ENCODE measurements around the gene GJC2. TPM values are rescaled to one million over a fixed set of nuclear protein-coding genes. Genes with fewer than 3 reads are reported as not detected.

GJC2 gene
- total and polyA plus RNA-seq, 2 donors (not counting 3 experiments of a cell fraction or from before 2014, with no cell fraction given), result 0.58 to 1.2 TPM

GRCh38 chr1:228159008-228159665 lies 9.4 kb downstream of the GJC2 start:
- Histone ChIP-seq H3K9me3 (replicated peaks; ENCODE audit: control insufficient read depth, insufficient read depth, low read length) (no peaks in the 10 kb centered on the region), H3K9ac (replicated peaks; ENCODE audit: extremely low read depth, insufficient read depth, low read length) (no peak overlapping the region), H3K4me1 (ENCODE audit: control insufficient read depth, extremely low read depth, insufficient read depth, low read length) (peaks cover 20% of the 10 kb centered on the region), H2AFZ (ENCODE audit: low read depth, low read length) (no peak overlapping the region), H3K27me3 (ENCODE audit: control insufficient read depth in 2 of 2, insufficient read depth in 2 of 2, low read length in 2 of 2) (no peaks in the 10 kb centered on the region), H3K36me3 (ENCODE audit: control insufficient read depth in 2 of 2, extremely low read depth in 1 of 2, insufficient read depth in 2 of 2, low read length in 2 of 2) (no peaks in the 10 kb centered on the region), H3K4me3 (replicated peaks in 1 of 3; ENCODE audit: insufficient read depth in 1 of 3, low read depth in 1 of 3, low read length in 3 of 3) (no peak overlapping the region), H3K27ac (ENCODE audit: insufficient read depth, low read depth, low read length) (no peak overlapping the region), H4K20me1 (replicated peaks; ENCODE audit: control insufficient read depth, extremely low read depth, insufficient read depth, low read length) (no peaks in the 10 kb centered on the region), H3K79me2 (ENCODE audit: control insufficient read depth, insufficient read depth, low read length) (no peaks in the 10 kb centered on the region), H3K4me2 (ENCODE audit: insufficient read depth, low read length) (no peak overlapping the region), H3K9me1 (replicated peaks; ENCODE audit: control insufficient read depth, extremely low read depth, insufficient read depth, low read length) (no peaks in the 10 kb centered on the region)
- DNase-seq (ENCODE audit: low read depth, low spot score), result no peak
- ChIA-PET POLR2A (no interaction called here), CTCF (no interaction called here)
- no peak for FAIRE-seq
- intact Hi-C loops (cut with micrococcal nuclease), result no loop called here
- BruUV-seq (replicated peaks), result no TSS peak
- dilution Hi-C loops (cut with MboI; ENCODE audit: extremely low pct_ligation_motif_present, low sequenced_read_pairs), result no loop called here
- TF ChIP-seq FOS (IDR thresholded peaks at IDR 0.05; ENCODE audit: borderline replicate concordance, insufficient read depth, low read length) (no peak), EZH2 (IDR thresholded peaks at IDR 0.05; ENCODE audit: borderline replicate concordance, low read depth, low read length, severe bottlenecking) (no peak), GATA2 (IDR thresholded peaks at IDR 0.05; ENCODE audit: insufficient read depth, insufficient read length, low read depth, low read length) (no peak), POLR2AphosphoS5 (IDR thresholded peaks at IDR 0.05; ENCODE audit: insufficient read depth, low read depth, low read length) (no peak), POLR2A (IDR thresholded peaks at IDR 0.05; ENCODE audit: low read depth, low read length) (no peak), JUN (IDR thresholded peaks at IDR 0.05; ENCODE audit: borderline replicate concordance, insufficient read depth, insufficient read length, low read depth) (no peak), MYC (IDR thresholded peaks at IDR 0.05; ENCODE audit: low read depth, low read length) (no peak)
- TF ChIP-seq, protein P1, sequence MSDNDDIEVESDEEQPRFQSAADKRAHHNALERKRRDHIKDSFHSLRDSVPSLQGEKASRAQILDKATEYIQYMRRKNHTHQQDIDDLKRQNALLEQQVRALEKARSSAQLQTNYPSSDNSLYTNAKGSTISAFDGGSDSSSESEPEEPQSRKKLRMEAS (IDR thresholded peaks at IDR 0.05; ENCODE audit: insufficient read depth, insufficient read length), result no peak
- TF ChIP-seq, protein P2, sequence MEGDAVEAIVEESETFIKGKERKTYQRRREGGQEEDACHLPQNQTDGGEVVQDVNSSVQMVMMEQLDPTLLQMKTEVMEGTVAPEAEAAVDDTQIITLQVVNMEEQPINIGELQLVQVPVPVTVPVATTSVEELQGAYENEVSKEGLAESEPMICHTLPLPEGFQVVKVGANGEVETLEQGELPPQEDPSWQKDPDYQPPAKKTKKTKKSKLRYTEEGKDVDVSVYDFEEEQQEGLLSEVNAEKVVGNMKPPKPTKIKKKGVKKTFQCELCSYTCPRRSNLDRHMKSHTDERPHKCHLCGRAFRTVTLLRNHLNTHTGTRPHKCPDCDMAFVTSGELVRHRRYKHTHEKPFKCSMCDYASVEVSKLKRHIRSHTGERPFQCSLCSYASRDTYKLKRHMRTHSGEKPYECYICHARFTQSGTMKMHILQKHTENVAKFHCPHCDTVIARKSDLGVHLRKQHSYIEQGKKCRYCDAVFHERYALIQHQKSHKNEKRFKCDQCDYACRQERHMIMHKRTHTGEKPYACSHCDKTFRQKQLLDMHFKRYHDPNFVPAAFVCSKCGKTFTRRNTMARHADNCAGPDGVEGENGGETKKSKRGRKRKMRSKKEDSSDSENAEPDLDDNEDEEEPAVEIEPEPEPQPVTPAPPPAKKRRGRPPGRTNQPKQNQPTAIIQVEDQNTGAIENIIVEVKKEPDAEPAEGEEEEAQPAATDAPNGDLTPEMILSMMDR (IDR thresholded peaks at IDR 0.05; ENCODE audit: extremely low read depth in 1 of 2, insufficient read depth in 1 of 2, low read depth in 1 of 2, low read length in 2 of 2), result no peak

Data from endothelial cell of umbilical vein (primary cell).